Activated CD4-positive, alpha-beta T cell treated with anti-CD3 and anti-CD28 coated beads, Interleukin-2, amount 10 ng/mL, durations not matched to agents 7 days and 5 days (primary cell): Measurements from ENCODE around the gene TTC39C. TPM values are rescaled to one million over a fixed set of nuclear protein-coding genes. Genes with fewer than 3 reads are reported as not detected.

ENCODE experiments used
- CTCF ChIA-PET: fragments of 350-600 bp; sonication (Branson Sonifier 250); formaldehyde crosslinking; loops from one replicate; lab custom pipeline; 2021; ENCODE audit warnings: antibody characterized with exemption; lab: Charles Lee
- POLR2A ChIA-PET: fragments of 350-600 bp; sonication (Branson Sonifier 250); formaldehyde crosslinking; loops from one replicate; lab custom pipeline; 2021; ENCODE audit warnings: antibody characterized with exemption; lab: Charles Lee
- DNase-seq: peaks from one replicate; pipeline ENCODE4 v3.0.0-alpha.2; 2020
- H3K27ac Mint-ChIP-seq: one replicate; pipeline ENCODE4 v1.8.0; 2021; ENCODE audit warnings: mild to moderate bottlenecking, moderate library complexity, mixed read lengths
- H3K27me3 Mint-ChIP-seq: one replicate; pipeline ENCODE4 v1.8.0; 2021; ENCODE audit warnings: mixed read lengths
- H3K36me3 Mint-ChIP-seq: one replicate; pipeline ENCODE4 v1.8.0; 2021; ENCODE audit warnings: low read depth, mixed read lengths
- H3K4me1 Mint-ChIP-seq: one replicate; pipeline ENCODE4 v1.8.0; 2021; ENCODE audit warnings: mixed read lengths
- H3K4me3 Mint-ChIP-seq: one replicate; pipeline ENCODE4 v1.8.0; 2021; ENCODE audit warnings: mild to moderate bottlenecking, moderate library complexity, mixed read lengths
- H3K9me3 Mint-ChIP-seq: one replicate; pipeline ENCODE4 v1.8.0; 2021; ENCODE audit warnings: mixed read lengths
- total RNA-seq, 2 experiments: library from RNA; stranded (reverse); gene quantifications; one replicate each; pipeline ENCODE4 v1.2.3, GENCODE V29; 2021

TTC39C gene
- total RNA-seq, 2 experiments from 2014 or later = 93.0 to 93.5 TPM

DNA sequence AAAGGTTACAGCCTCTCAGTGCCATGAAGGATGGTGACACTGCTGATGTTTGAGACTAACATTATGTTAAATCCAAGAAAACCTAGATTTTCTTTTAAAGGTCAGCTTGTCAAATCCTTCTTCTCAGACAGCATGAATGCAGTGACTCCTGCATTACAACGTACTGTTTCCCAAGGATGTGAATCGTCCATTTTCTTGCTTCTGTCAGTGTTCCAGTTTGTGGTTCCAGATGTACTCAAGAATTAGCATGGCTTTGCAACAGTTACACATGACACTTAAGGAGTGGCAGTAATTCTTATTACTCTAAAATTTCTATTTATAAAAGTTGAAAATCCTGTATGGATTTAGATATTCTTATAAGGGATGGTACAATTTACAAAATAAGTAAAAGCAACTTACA, 1.5 kb upstream of the TTC39C start:
- CTCF ChIA-PET = interaction anchor here (1.0 to 1.2 kb wide), 2 partner anchors 15 to 35 kb away, joined by 3 read pairs; no protein-coding TSS in a partner anchor
- H3K9me3 Mint-ChIP-seq = no peaks in the 10 kb centered on the region
- H3K27ac Mint-ChIP-seq = peak overlapping the region; percentile 99
- H3K27me3 Mint-ChIP-seq = no peaks in the 10 kb centered on the region
- no peak for DNase-seq
- peak overlapping the region; percentile 55 for H3K4me3 Mint-ChIP-seq
- peaks cover 25% of the 10 kb centered on the region for H3K36me3 Mint-ChIP-seq
- POLR2A ChIA-PET = no interaction called here
- peaks cover 76% of the 10 kb centered on the region for H3K4me1 Mint-ChIP-seq

DNA sequence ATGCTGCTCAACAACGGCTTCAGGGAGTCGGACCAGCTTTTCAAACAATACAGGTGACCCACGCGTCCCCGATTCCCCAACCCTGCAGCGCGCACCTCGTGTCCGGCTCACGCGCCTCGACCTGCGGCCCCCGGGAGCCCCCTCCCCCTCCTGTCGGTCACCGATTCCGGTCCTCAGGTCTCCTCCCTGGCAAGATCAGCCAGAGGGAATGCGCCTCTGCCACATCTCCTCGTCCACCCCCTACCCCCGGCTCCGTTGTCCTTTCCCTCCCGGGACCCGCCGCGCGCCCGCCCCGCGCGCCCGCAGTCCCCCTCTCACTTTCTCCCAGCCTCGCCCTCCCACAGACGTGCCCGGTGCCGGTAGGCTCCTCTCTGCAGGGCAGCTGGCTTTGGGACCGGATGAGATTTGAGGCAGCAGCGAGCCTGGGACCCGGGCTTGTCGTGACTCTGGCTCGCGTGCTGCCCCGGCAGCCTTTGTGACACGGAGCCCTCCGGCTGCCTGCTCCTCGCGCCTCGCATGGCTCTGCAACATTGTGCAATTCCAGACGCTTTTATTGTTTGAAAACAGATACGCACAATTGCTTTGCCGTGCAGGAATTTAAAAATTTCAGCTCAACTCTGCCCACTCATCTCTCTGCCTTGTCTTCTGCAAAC, 558 bp downstream of the TTC39C start:
- H3K9me3 Mint-ChIP-seq = no peaks in the 10 kb centered on the region
- POLR2A ChIA-PET = interaction anchor here (0.6 kb wide), 1 partner anchor 95 kb away, joined by 3 read pairs; no protein-coding TSS in a partner anchor
- CTCF ChIA-PET = interaction anchor here (1.0 kb wide), 1 partner anchor 15 kb away, joined by 3 read pairs; no protein-coding TSS in a partner anchor
- no peaks in the 10 kb centered on the region for H3K27me3 Mint-ChIP-seq
- peaks cover 76% of the 10 kb centered on the region for H3K4me1 Mint-ChIP-seq
- DNase-seq = peak; percentile 59
- H3K4me3 Mint-ChIP-seq = peak overlapping the region; percentile 94
- H3K36me3 Mint-ChIP-seq = peaks cover 42% of the 10 kb centered on the region
- H3K27ac Mint-ChIP-seq = peak overlapping the region; percentile 95

DNA sequence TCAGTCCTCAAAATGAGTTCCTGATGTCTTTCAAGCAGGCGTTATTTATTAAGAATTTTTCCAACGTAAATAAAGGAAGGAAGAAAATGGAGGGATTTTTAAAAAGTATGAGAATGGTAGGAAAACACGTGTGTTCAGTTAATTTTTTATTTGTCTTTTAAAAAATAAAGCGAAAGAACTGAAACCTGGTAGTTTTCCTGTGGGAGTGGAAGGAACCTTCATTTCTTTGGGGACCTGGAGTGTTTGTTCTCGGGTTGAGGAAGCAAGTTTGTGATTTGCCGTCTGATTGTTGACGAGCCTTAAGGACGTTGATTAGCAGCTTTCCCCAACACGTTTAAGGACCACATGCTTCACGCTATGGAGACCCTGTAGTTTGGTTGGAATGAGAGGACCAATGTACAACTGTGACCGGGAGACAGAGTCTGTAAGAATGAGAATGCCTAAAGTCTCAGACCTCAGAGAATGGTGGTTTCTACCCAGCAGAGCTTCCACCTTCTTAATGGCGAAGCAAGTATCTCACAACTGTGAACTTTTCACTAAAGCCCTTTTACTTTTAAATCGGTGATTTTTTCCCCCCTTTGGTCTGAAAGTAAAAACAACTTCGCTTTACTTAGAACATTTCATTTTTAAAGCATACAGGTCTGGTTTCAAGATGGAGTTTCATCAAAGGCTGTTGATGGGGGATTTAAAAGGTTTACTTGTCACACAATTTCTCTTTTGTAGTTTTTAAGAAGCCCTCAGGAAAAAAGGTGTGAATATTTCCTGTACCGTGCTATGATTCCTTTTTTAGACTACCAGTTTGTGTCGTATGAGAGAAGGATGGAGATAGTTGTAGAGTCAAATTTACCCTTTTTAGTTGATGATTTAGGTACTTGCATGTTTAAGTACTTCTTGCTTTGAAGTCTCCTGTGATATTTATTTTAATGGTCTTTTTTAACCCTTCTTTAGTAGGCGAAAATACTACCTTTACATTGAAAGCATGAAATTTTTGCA, 1.4 kb downstream of the TTC39C start:
- Mint-ChIP-seq H3K4me3 (peak overlapping the region; percentile 94), H3K27ac (peak overlapping the region; percentile 95), H3K27me3 (no peaks in the 10 kb centered on the region), H3K36me3 (peaks cover 50% of the 10 kb centered on the region), H3K4me1 (peaks cover 76% of the 10 kb centered on the region), H3K9me3 (no peaks in the 10 kb centered on the region)
- CTCF ChIA-PET = interaction anchor here (0.6 kb wide), 1 partner anchor 646 kb away, joined by 3 read pairs; no protein-coding TSS in a partner anchor
- POLR2A ChIA-PET = no interaction called here
- no peak for DNase-seq

- Mint-ChIP-seq H3K36me3 (peaks cover 57% of the 10 kb centered on the region), H3K27ac (peak overlapping the region; percentile 95)
- CTCF ChIA-PET = interaction anchor here (0.6 to 1.2 kb wide), 2 partner anchors 9 to 647 kb away, joined by 3 read pairs; no protein-coding TSS in a partner anchor
Measured at GRCh38 chr18:24016643-24017042, 2.1 kb downstream of the TTC39C start.

DNA sequence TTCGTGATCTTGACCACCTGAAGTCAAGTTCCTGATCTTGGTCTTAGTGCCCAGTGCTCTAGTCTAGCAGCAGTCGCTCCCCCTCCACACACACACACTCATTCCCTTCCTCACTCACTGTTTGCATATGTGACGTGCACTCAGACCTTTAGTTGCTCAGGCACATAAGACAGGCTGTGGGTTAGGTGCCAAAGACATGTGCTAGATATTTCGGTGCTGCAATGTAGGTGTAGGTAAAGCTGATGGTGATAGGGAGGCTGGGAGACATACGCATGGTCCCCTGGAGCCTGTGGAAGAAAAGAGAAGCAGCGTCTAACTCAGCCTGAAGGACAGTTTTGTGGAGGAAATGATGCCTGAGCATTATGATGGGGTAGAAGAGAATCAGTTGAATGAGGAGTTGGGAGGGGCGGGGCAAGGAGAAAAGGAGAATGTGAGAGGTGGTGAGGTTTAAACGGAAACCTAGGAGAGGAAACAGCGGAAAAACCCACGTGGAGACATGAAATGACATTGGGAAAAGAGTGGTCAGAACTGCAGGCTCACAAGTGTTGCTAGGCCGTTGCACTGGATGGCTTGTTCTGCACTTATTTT, 3.8 kb downstream of the TTC39C start:
- ChIA-PET POLR2A (no interaction called here), CTCF (no interaction called here)
- peak overlapping the region; percentile 68 for H3K27ac Mint-ChIP-seq
- H3K4me3 Mint-ChIP-seq = peak overlapping the region; percentile 94
- peaks cover 77% of the 10 kb centered on the region for H3K4me1 Mint-ChIP-seq
- no peaks in the 10 kb centered on the region for H3K27me3 Mint-ChIP-seq
- peaks cover 73% of the 10 kb centered on the region for H3K36me3 Mint-ChIP-seq
- no peak for DNase-seq
- no peaks in the 10 kb centered on the region for H3K9me3 Mint-ChIP-seq

More at GRCh38 chr18:24016643-24017042, 2.1 kb downstream of the TTC39C start:
- no peak for DNase-seq
- POLR2A ChIA-PET = no interaction called here
- Mint-ChIP-seq H3K4me3 (peak overlapping the region; percentile 94), H3K4me1 (peaks cover 76% of the 10 kb centered on the region), H3K9me3 (no peaks in the 10 kb centered on the region), H3K27me3 (no peaks in the 10 kb centered on the region)

DNA sequence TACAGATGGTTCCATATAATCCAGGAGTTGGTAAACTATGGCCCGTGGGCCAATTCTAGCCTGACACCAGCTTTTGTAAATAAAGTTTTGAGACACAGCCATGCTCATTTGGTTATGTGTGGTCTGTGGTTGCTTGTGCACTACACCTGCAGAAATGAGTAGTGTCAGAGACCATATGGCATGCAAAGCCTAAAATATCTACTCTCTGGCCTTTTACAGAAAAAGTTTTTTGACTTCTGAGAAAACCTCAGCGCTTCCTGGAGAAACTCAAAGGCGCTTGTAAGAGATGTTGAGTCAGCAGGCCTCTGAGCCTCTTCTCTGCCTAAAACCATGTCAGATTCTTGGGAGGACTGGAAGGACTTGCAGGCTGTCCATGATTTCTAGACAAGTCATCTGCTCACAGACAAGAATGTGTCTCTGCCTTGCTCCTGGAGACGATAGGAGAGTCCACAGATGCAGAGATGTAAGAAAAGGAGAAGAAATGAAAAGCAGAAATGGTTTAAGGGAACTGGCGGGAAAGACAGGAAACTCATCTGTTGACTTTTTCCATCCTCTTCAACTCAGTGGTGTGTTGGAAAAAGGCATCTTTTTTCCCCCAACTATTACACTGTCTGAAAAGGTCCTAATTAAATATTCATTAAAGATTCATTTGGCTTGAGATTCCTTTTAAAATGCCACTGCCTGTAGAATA, 5.2 kb downstream of the TTC39C start:
- POLR2A ChIA-PET = no interaction called here
- peak overlapping the region; percentile 95 for H3K27ac Mint-ChIP-seq

GRCh38 chr18:24021505-24021904, 7.0 kb downstream of the TTC39C start:
- no peaks in the 10 kb centered on the region for H3K27me3 Mint-ChIP-seq
- H3K4me3 Mint-ChIP-seq = peak overlapping the region; percentile 35
- H3K27ac Mint-ChIP-seq = peak overlapping the region; percentile 69
- H3K36me3 Mint-ChIP-seq = peaks cover 87% of the 10 kb centered on the region
- H3K4me1 Mint-ChIP-seq = peaks cover 98% of the 10 kb centered on the region
- CTCF ChIA-PET = no interaction called here
- no peaks in the 10 kb centered on the region for H3K9me3 Mint-ChIP-seq
- DNase-seq = no peak
- POLR2A ChIA-PET = no interaction called here

More for the DNA sequence above, 5.2 kb downstream of the TTC39C start:
- peak; percentile 83 for DNase-seq
- Mint-ChIP-seq H3K9me3 (no peaks in the 10 kb centered on the region), H3K4me1 (peaks cover 85% of the 10 kb centered on the region), H3K27me3 (no peaks in the 10 kb centered on the region), H3K4me3 (peak overlapping the region; percentile 94), H3K36me3 (peaks cover 84% of the 10 kb centered on the region)
- CTCF ChIA-PET = no interaction called here

GRCh38 chr18:24022161-24022560, 7.6 kb downstream of the TTC39C start:
- CTCF ChIA-PET = no interaction called here
- no peaks in the 10 kb centered on the region for H3K9me3 Mint-ChIP-seq
- peaks cover 96% of the 10 kb centered on the region for H3K4me1 Mint-ChIP-seq
- no peak for DNase-seq
- no peak overlapping the region for H3K4me3 Mint-ChIP-seq
- POLR2A ChIA-PET = no interaction called here
- peaks cover 85% of the 10 kb centered on the region for H3K36me3 Mint-ChIP-seq
- no peaks in the 10 kb centered on the region for H3K27me3 Mint-ChIP-seq
- H3K27ac Mint-ChIP-seq = no peak overlapping the region

DNA sequence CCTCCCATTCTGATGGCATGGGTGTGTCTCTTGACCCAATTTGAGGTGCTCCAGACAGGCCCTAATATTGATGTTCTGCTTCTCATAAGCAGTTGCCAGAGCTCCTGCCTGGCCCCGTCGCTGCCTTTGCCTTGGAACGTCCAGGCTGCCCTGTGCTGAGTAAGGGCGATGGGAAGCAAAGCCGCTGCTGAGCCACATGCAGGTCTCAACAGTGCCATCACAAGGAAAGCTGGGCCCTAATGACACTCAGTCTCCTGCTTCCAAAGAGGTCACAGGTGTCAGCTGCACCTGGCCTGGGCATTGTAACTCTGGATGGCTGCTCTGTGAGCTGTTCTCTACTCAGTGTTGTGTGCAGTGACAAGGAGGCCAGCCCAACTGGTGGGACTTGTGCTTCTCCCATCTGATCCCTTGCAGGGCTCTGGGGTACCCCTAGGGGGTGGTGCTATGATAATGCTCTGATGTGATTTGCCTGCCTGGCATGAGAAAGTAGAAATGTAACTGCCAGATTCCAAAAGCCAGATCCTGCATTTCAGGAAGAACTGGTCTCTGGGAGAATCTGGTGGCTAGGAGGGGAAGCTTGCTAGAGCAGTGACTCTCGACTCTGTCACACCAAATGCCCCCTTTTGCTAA, 8.7 kb downstream of the TTC39C start:
- peaks cover 87% of the 10 kb centered on the region for H3K36me3 Mint-ChIP-seq
- peaks cover 93% of the 10 kb centered on the region for H3K4me1 Mint-ChIP-seq
- no peak for DNase-seq
- no peak overlapping the region for H3K27ac Mint-ChIP-seq
- no peaks in the 10 kb centered on the region for H3K27me3 Mint-ChIP-seq
- POLR2A ChIA-PET = no interaction called here
- H3K9me3 Mint-ChIP-seq = no peaks in the 10 kb centered on the region
- CTCF ChIA-PET = no interaction called here
- H3K4me3 Mint-ChIP-seq = no peak overlapping the region

- peaks cover 86% of the 10 kb centered on the region for H3K4me1 Mint-ChIP-seq
- DNase-seq = no peak
- ChIA-PET POLR2A (no interaction called here), CTCF (no interaction called here)
- H3K9me3 Mint-ChIP-seq = no peaks in the 10 kb centered on the region
- H3K36me3 Mint-ChIP-seq = peaks cover 81% of the 10 kb centered on the region
- H3K4me3 Mint-ChIP-seq = no peak overlapping the region
- H3K27me3 Mint-ChIP-seq = no peaks in the 10 kb centered on the region
- H3K27ac Mint-ChIP-seq = no peak overlapping the region
Measured at GRCh38 chr18:24024425-24024824, 9.9 kb downstream of the TTC39C start.

- DNase-seq = no peak
- H3K4me1 Mint-ChIP-seq = peaks cover 78% of the 10 kb centered on the region
Measured at GRCh38 chr18:24026457-24026856, 11.9 kb downstream of the TTC39C start.

More at GRCh38 chr18:24026457-24026856, 11.9 kb downstream of the TTC39C start:
- no peak overlapping the region for H3K4me3 Mint-ChIP-seq
- no peaks in the 10 kb centered on the region for H3K27me3 Mint-ChIP-seq
- no peaks in the 10 kb centered on the region for H3K9me3 Mint-ChIP-seq
- ChIA-PET POLR2A (no interaction called here), CTCF (interaction anchor here (1.3 kb wide), 2 partner anchors 9 to 29 kb away, joined by 3 read pairs; no protein-coding TSS in a partner anchor)
- H3K27ac Mint-ChIP-seq = no peak overlapping the region
- peaks cover 70% of the 10 kb centered on the region for H3K36me3 Mint-ChIP-seq
